Omental fat pad (tissue), 4 donors: ENCODE measurements around the gene GMDS. TPM values are rescaled to one million over a fixed set of nuclear protein-coding genes. Genes with fewer than 3 reads are reported as not detected.

Experiments used
- ATAC-seq: fragments of 150-250 bp; one replicate; pipeline ENCODE4 v1.9.1; 2016; ENCODE audit warnings: mild to moderate bottlenecking, moderate library complexity; ENCODE audit not compliant: low FRiP score
- DNase-seq: peaks from one replicate; pipeline ENCODE4 v3.0.0-alpha.2; 2019; ENCODE audit warnings: low spot score
- CTCF ChIP-seq, 3 donors: fragments of 450-650 bp; IDR thresholded peaks; one replicate each; pipeline ENCODE4 v1.5.1; 2016 to 2017; ENCODE audit warnings: antibody characterized with exemption in 3 of 3, mild to moderate bottlenecking in 3 of 3, moderate library complexity in 2 of 3
- total RNA-seq, 4 donors: library from RNA; depleted of rRNA; stranded (reverse); fragments of >200 nt; gene quantifications; one replicate each; pipeline ENCODE4 v1.1.0, GENCODE V29; 2016

Gene GMDS
- total RNA-seq, 4 donors from 2014 or later: 5.6 to 20.6 (median 10.7) TPM

GRCh38 chr6:2101213-2101612 lies 144.2 kb downstream of the GMDS start:
- no peak for TF ChIP-seq CTCF (IDR thresholded peaks at IDR 0.05)
- DNase-seq (no peak), ATAC-seq (no peak)

GRCh38 chr6:2099870-2100269 lies 145.5 kb downstream of the GMDS start:
- ATAC-seq (no peak), DNase-seq (no peak)
- no peak for TF ChIP-seq CTCF (IDR thresholded peaks at IDR 0.05)

- DNase-seq (no peak), ATAC-seq (no peak)
- no peak for TF ChIP-seq CTCF (IDR thresholded peaks at IDR 0.05)
Observed at GRCh38 chr6:2097464-2097863, 147.9 kb downstream of the GMDS start.

GRCh38 chr6:2094642-2095041 lies 150.8 kb downstream of the GMDS start:
- no peak for DNase-seq
- ATAC-seq: no peak
- TF ChIP-seq CTCF (IDR thresholded peaks at IDR 0.05): no peak

GRCh38 chr6:2086326-2086965 lies 159.0 kb downstream of the GMDS start:
- TF ChIP-seq CTCF (IDR thresholded peaks at IDR 0.05): no peak
- DNase-seq (no peak), ATAC-seq (no peak)

- DNase-seq: no peak
- no peak for ATAC-seq
- TF ChIP-seq CTCF (IDR thresholded peaks at IDR 0.05): no peak
Observed at GRCh38 chr6:2085657-2086056, 159.7 kb downstream of the GMDS start.
